ENCODE measurements around the gene ANP32B.

Gene ANP32B

GRCh38 chr9:98038958-98039357 is 55.8 kb downstream of the ANP32B start:
- H3K4me1 ChIP-seq = peaks cover 3% of the 10 kb centered on the region; the same call in 1 of the 2 replicates
- DNase-seq = no peak
- H3K36me3 ChIP-seq = no peaks in the 10 kb centered on the region
- H3K27me3 ChIP-seq = no peaks in the 10 kb centered on the region
- H3K9me3 ChIP-seq = no peaks in the 10 kb centered on the region
- TF ChIP-seq CTCF (IDR thresholded peaks at IDR 0.05; ENCODE audit: low read depth, low read length) = no peak
- H3K4me3 ChIP-seq (ENCODE audit: low read depth, low read length) = no peak overlapping the region

- Histone ChIP-seq H3K36me3 (no peaks in the 10 kb centered on the region), H3K4me3 (ENCODE audit: low read depth, low read length) (no peak overlapping the region), H3K9me3 (no peaks in the 10 kb centered on the region), H3K4me1 (peaks cover under 1% of the 10 kb centered on the region; the same call in 1 of the 2 replicates), H3K27me3 (no peaks in the 10 kb centered on the region)
- TF ChIP-seq CTCF (IDR thresholded peaks at IDR 0.05; ENCODE audit: low read depth, low read length) = no peak
- no peak for DNase-seq
Measured at GRCh38 chr9:98039607-98040017, 56.5 kb downstream of the ANP32B start.

- no peak for TF ChIP-seq CTCF (IDR thresholded peaks at IDR 0.05; ENCODE audit: low read depth, low read length)
- Histone ChIP-seq H3K4me3 (ENCODE audit: low read depth, low read length) (no peak overlapping the region), H3K4me1 (no peaks in the 10 kb centered on the region), H3K27me3 (no peaks in the 10 kb centered on the region), H3K36me3 (no peaks in the 10 kb centered on the region), H3K9me3 (no peaks in the 10 kb centered on the region)
- no peak for DNase-seq
Measured at GRCh38 chr9:98040212-98040611, 57.1 kb downstream of the ANP32B start.

- DNase-seq = no peak
- H3K4me1 ChIP-seq = no peaks in the 10 kb centered on the region
Measured at GRCh38 chr9:98043915-98044314, 60.8 kb downstream of the ANP32B start.

GRCh38 chr9:98045234-98046179 is 62.4 kb downstream of the ANP32B start:
- no peak overlapping the region for H3K4me3 ChIP-seq (ENCODE audit: low read depth, low read length)
- H3K36me3 ChIP-seq = no peaks in the 10 kb centered on the region
- no peaks in the 10 kb centered on the region for H3K9me3 ChIP-seq
- DNase-seq = no peak
- H3K4me1 ChIP-seq = no peaks in the 10 kb centered on the region
- no peak for TF ChIP-seq CTCF (IDR thresholded peaks at IDR 0.05; ENCODE audit: low read depth, low read length)
- H3K27me3 ChIP-seq = no peaks in the 10 kb centered on the region

More at GRCh38 chr9:98043915-98044314, 60.8 kb downstream of the ANP32B start:
- TF ChIP-seq CTCF (IDR thresholded peaks at IDR 0.05; ENCODE audit: low read depth, low read length) = no peak
- Histone ChIP-seq H3K36me3 (no peaks in the 10 kb centered on the region), H3K9me3 (no peaks in the 10 kb centered on the region), H3K27me3 (no peaks in the 10 kb centered on the region), H3K4me3 (ENCODE audit: low read depth, low read length) (no peak overlapping the region)

- DNase-seq = no peak
Measured at GRCh38 chr9:98046180-98046543, 63.0 kb downstream of the ANP32B start.

More at GRCh38 chr9:98046180-98046543, 63.0 kb downstream of the ANP32B start:
- Histone ChIP-seq H3K36me3 (no peaks in the 10 kb centered on the region), H3K4me3 (ENCODE audit: low read depth, low read length) (no peak overlapping the region), H3K9me3 (no peaks in the 10 kb centered on the region), H3K4me1 (no peaks in the 10 kb centered on the region), H3K27me3 (no peaks in the 10 kb centered on the region)
- TF ChIP-seq CTCF (IDR thresholded peaks at IDR 0.05; ENCODE audit: low read depth, low read length) = no peak
